Trophoblast cell (in vitro differentiated cells and primary cell): ENCODE data around the gene PUM2.
"Not testable (repeated sequence)": the region's sequence is repeated elsewhere in the genome, so short reads cannot be mapped to it uniquely, and the experiment has no call there.

Source experiments
- DNase-seq, 2 donors: peaks; one replicate each; pipeline ENCODE4 v3.0.0-alpha.2; 2016
- H2AFZ ChIP-seq: 2 replicates; pipeline ENCODE4 v1.6.1; 2013; ENCODE audit warnings: low read length, moderate library complexity, mild to moderate bottlenecking; ENCODE audit not compliant: insufficient read depth, poor library complexity
- H2AK5ac ChIP-seq: 2 replicates; pipeline ENCODE4 v1.6.1; 2013; ENCODE audit warnings: mild to moderate bottlenecking, low read length
- H2BK120ac ChIP-seq: 2 replicates; pipeline ENCODE4 v1.6.1; 2013; ENCODE audit warnings: low read length, mild to moderate bottlenecking, moderate library complexity; ENCODE audit not compliant: insufficient read depth, poor library complexity
- H2BK12ac ChIP-seq: 2 replicates; pipeline ENCODE4 v1.6.1; 2013; ENCODE audit warnings: mild to moderate bottlenecking, low read length, moderate library complexity
- H2BK5ac ChIP-seq: 2 replicates; pipeline ENCODE4 v1.6.1; 2013; ENCODE audit warnings: low read length, low read depth, moderate library complexity, mild to moderate bottlenecking; ENCODE audit not compliant: poor library complexity
- H3K14ac ChIP-seq: 2 replicates; pipeline ENCODE4 v1.6.1; 2013; ENCODE audit warnings: mild to moderate bottlenecking, low read length
- H3K18ac ChIP-seq: 2 replicates; pipeline ENCODE4 v1.6.1; 2013; ENCODE audit warnings: mild to moderate bottlenecking, low read length
- H3K23ac ChIP-seq: 2 replicates; pipeline ENCODE4 v1.6.1; 2013; ENCODE audit warnings: low read length
- H3K27ac ChIP-seq: 2 replicates; pipeline ENCODE4 v1.5.1; 2013; ENCODE audit warnings: low read depth, mild to moderate bottlenecking, inconsistent platforms, low read length, moderate library complexity
- H3K27me3 ChIP-seq: 2 replicates; pipeline ENCODE4 v1.6.1; 2013; ENCODE audit warnings: inconsistent platforms, mild to moderate bottlenecking, low read length, moderate library complexity; ENCODE audit not compliant: insufficient read depth
- H3K36me3 ChIP-seq, 2 experiments: 1 replicate in 1 of 2; 2 replicates in 1 of 2; pipeline ENCODE4 v1.6.1; 2013; ENCODE audit warnings: low read length in 2 of 2, mild to moderate bottlenecking in 2 of 2, moderate library complexity in 1 of 2; ENCODE audit not compliant: insufficient read depth in 2 of 2, control insufficient read depth in 1 of 2
- H3K4ac ChIP-seq: 2 replicates; pipeline ENCODE4 v1.6.1; 2013; ENCODE audit warnings: low read depth, mild to moderate bottlenecking, low read length, moderate library complexity
- H3K4me1 ChIP-seq, 2 experiments: 1 replicate in 1 of 2; 2 replicates in 1 of 2; pipeline ENCODE4 v1.6.1; 2013; ENCODE audit warnings: low read length in 2 of 2, mild to moderate bottlenecking in 2 of 2, moderate library complexity in 1 of 2; ENCODE audit not compliant: insufficient read depth in 2 of 2, control insufficient read depth in 1 of 2
- H3K4me2 ChIP-seq: 2 replicates; pipeline ENCODE4 v1.6.1; 2013; ENCODE audit warnings: inconsistent platforms, mild to moderate bottlenecking, low read length, moderate library complexity
- H3K4me3 ChIP-seq: 2 replicates; pipeline ENCODE4 v1.5.1; 2013; ENCODE audit warnings: mild to moderate bottlenecking, low read depth, low read length, inconsistent platforms
- H3K79me1 ChIP-seq: one replicate; pipeline ENCODE4 v1.6.1; 2013; ENCODE audit warnings: low read length
- H3K79me2 ChIP-seq: 2 replicates; pipeline ENCODE4 v1.6.1; 2013; ENCODE audit warnings: low read length, mild to moderate bottlenecking; ENCODE audit not compliant: control insufficient read depth, insufficient read depth, poor library complexity
- H3K9ac ChIP-seq: 2 replicates; pipeline ENCODE4 v1.6.1; 2013; ENCODE audit warnings: mild to moderate bottlenecking, low read length
- H3K9me3 ChIP-seq: 2 replicates; pipeline ENCODE4 v1.6.1; 2013; ENCODE audit warnings: low read depth, mild to moderate bottlenecking, control low read depth, inconsistent platforms, low read length; ENCODE audit not compliant: insufficient read depth
- H4K12ac ChIP-seq: 2 replicates; pipeline ENCODE4 v1.6.1; 2013; ENCODE audit warnings: low read depth, mild to moderate bottlenecking, low read length, moderate library complexity
- H4K8ac ChIP-seq: 2 replicates; pipeline ENCODE4 v1.6.1; 2013; ENCODE audit warnings: low read depth, mild to moderate bottlenecking, low read length, moderate library complexity
- H4K91ac ChIP-seq: one replicate; pipeline ENCODE4 v1.6.1; 2013; ENCODE audit warnings: low read depth, mild to moderate bottlenecking, low read length, moderate library complexity
- WGBS: extraction: QIAGEN DNeasy Blood & Tissue Kit; methylation state at CpG from one replicate; pipeline ENCODE4 v1.1.7; 2013; ENCODE audit warnings: missing lambda C conversion rate; ENCODE audit not compliant: insufficient read length, insufficient coverage; ENCODE audit errors: extremely low coverage; 5-methylcytosine and 5-hydroxymethylcytosine counted together

Gene PUM2

GRCh38 chr2:20249170-20249569 lies 101.5 kb downstream of the PUM2 start:
- Histone ChIP-seq H3K23ac (no peak overlapping the region), H4K8ac (no peak overlapping the region), H3K4me3 (no peak overlapping the region), H3K27me3 (no peaks in the 10 kb centered on the region), H3K4me2 (no peak overlapping the region), H4K91ac (no peak overlapping the region), H3K79me2 (no peaks in the 10 kb centered on the region), H3K36me3 (peaks cover 19 to 31% of the 10 kb centered on the region in 2 experiments), H2BK12ac (no peak overlapping the region), H3K9ac (no peak overlapping the region), H3K14ac (no peak overlapping the region), H3K4me1 (no peaks in the 10 kb centered on the region), H2AFZ (no peak overlapping the region), H2AK5ac (no peak overlapping the region), H3K18ac (no peak overlapping the region), H4K12ac (no peak overlapping the region), H2BK5ac (no peak overlapping the region), H2BK120ac (no peak overlapping the region), H3K9me3 (no peaks in the 10 kb centered on the region), H3K79me1 (no peaks in the 10 kb centered on the region), H3K27ac (no peak overlapping the region), H3K4ac (no peak overlapping the region)
- DNase-seq = no peak
- WGBS = no CpG with 5 or more reads among the region's 6 CpGs

- Histone ChIP-seq H3K79me2 (no peaks in the 10 kb centered on the region), H3K27ac (no peak overlapping the region), H3K36me3 (peaks cover 8 to 17% of the 10 kb centered on the region in 2 experiments)
Measured at GRCh38 chr2:20247084-20247483, 103.6 kb downstream of the PUM2 start.

GRCh38 chr2:20243637-20244036 lies 107.0 kb downstream of the PUM2 start:
- peaks cover 8 to 11% of the 10 kb centered on the region in 2 experiments for H3K36me3 ChIP-seq
- not testable (repeated sequence) for H3K14ac ChIP-seq, H3K23ac ChIP-seq, H3K79me1 ChIP-seq, H3K27me3 ChIP-seq, H4K12ac ChIP-seq, H3K9me3 ChIP-seq, DNase-seq, H3K18ac ChIP-seq, H3K4ac ChIP-seq, H3K4me1 ChIP-seq, H3K79me2 ChIP-seq, H3K27ac ChIP-seq, H2BK12ac ChIP-seq, H3K4me3 ChIP-seq, H4K91ac ChIP-seq, H2BK5ac ChIP-seq, H3K4me2 ChIP-seq, H2AFZ ChIP-seq, H4K8ac ChIP-seq, H2BK120ac ChIP-seq, H3K9ac ChIP-seq, H2AK5ac ChIP-seq
- no CpG with 5 or more reads among the region's 5 CpGs for WGBS

More at GRCh38 chr2:20247084-20247483, 103.6 kb downstream of the PUM2 start:
- Histone ChIP-seq H3K4me2 (no peak overlapping the region), H3K14ac (no peak overlapping the region), H3K4me1 (peaks cover 4 to 6% of the 10 kb centered on the region in 2 experiments), H3K27me3 (no peaks in the 10 kb centered on the region), H2AFZ (no peak overlapping the region), H2AK5ac (no peak overlapping the region), H2BK120ac (no peak overlapping the region), H3K4me3 (no peak overlapping the region), H4K91ac (no peak overlapping the region), H3K9me3 (no peaks in the 10 kb centered on the region), H4K8ac (no peak overlapping the region), H2BK12ac (no peak overlapping the region), H3K18ac (no peak overlapping the region), H2BK5ac (no peak overlapping the region), H3K79me1 (peaks cover under 1% of the 10 kb centered on the region), H3K23ac (no peak overlapping the region), H4K12ac (no peak overlapping the region), H3K4ac (no peak overlapping the region), H3K9ac (no peak overlapping the region)
- WGBS = no CpG with 5 or more reads among the region's 1 CpG
- no peak for DNase-seq

GRCh38 chr2:20242727-20243377 lies 107.8 kb downstream of the PUM2 start:
- no peak overlapping the region for H3K23ac ChIP-seq
- H2BK12ac ChIP-seq = peak overlapping the region; percentile 54
- no peaks in the 10 kb centered on the region for H3K79me2 ChIP-seq
- peaks cover 3% of the 10 kb centered on the region for H3K79me1 ChIP-seq
- peak overlapping the region; percentile 33 for H3K18ac ChIP-seq
- no peak overlapping the region for H2AK5ac ChIP-seq
- peak overlapping the region; percentile 23 for H4K8ac ChIP-seq
- H3K4me2 ChIP-seq = no peak overlapping the region
- H3K4me1 ChIP-seq = peaks cover 6% of the 10 kb centered on the region in 2 experiments
- H3K14ac ChIP-seq = peak overlapping the region; percentile 19
- no peak overlapping the region for H2BK5ac ChIP-seq
- WGBS = no CpG with 5 or more reads among the region's 9 CpGs
- H3K9ac ChIP-seq = no peak overlapping the region
- no peak overlapping the region for H3K4me3 ChIP-seq
- H3K27me3 ChIP-seq = no peaks in the 10 kb centered on the region
- H2AFZ ChIP-seq = no peak overlapping the region
- peak overlapping the region; percentile 54 for H2BK120ac ChIP-seq
- H4K91ac ChIP-seq = no peak overlapping the region
- no peak overlapping the region for H3K27ac ChIP-seq
- H3K9me3 ChIP-seq = no peaks in the 10 kb centered on the region
- no peak overlapping the region for H3K4ac ChIP-seq
- DNase-seq = peak in 1 of 2 donors; percentile 35
- peaks cover 8 to 9% of the 10 kb centered on the region in 2 experiments for H3K36me3 ChIP-seq
- no peak overlapping the region for H4K12ac ChIP-seq
